K562 (cell line): ENCODE results near the gene SIRT5. TPM values are rescaled to one million over a fixed set of nuclear protein-coding genes. Genes with fewer than 3 reads are reported as not detected.

Experiments
- ARID1B ChIP-seq: fragments of 450-650 bp; IDR thresholded peaks from 2 replicates; pipeline ENCODE4 v1.6.1; 2016; ENCODE audit warnings: antibody characterized with exemption, mild to moderate bottlenecking, inconsistent platforms
- GATAD2B ChIP-seq: fragments of 450-650 bp; IDR thresholded peaks from 2 replicates; pipeline ENCODE4 v1.6.1; 2017; ENCODE audit warnings: mild to moderate bottlenecking, borderline replicate concordance
- HNRNPLL ChIP-seq: fragments of 200-400 bp; formaldehyde crosslinking; IDR thresholded peaks from 2 replicates; pipeline ENCODE4 v1.6.1; 2017; ENCODE audit warnings: low read length, low read depth, mild to moderate bottlenecking; ENCODE audit not compliant: poor library complexity, severe bottlenecking
- KLF16 ChIP-seq: IDR thresholded peaks from 2 replicates; pipeline ENCODE4 v1.6.1; 2016; ENCODE audit warnings: antibody characterized with exemption
- LCOR ChIP-seq: sonication (generic); formaldehyde crosslinking; IDR thresholded peaks from 2 replicates; pipeline ENCODE4 v1.8.0; 2022; ENCODE audit warnings: mild to moderate bottlenecking, missing genetic modification reagents
- NFYB ChIP-seq: IDR thresholded peaks from 2 replicates; pipeline ENCODE4 v1.6.1; 2011; ENCODE audit warnings: mild to moderate bottlenecking, moderate library complexity; ENCODE audit not compliant: insufficient read length; ENCODE audit errors: extremely low read depth
- POLR2AphosphoS5 ChIP-seq: IDR thresholded peaks from 2 replicates; pipeline ENCODE4 v1.6.1; 2011; ENCODE audit warnings: mild to moderate bottlenecking, low read depth, low read length, moderate library complexity; ENCODE audit not compliant: control insufficient read depth, insufficient read depth
- SMARCB1 ChIP-seq: IDR thresholded peaks from 2 replicates; pipeline ENCODE4 v1.6.1; 2011; ENCODE audit warnings: improper control_type of control experiment, low read depth; ENCODE audit not compliant: insufficient read length
- ZNF212 ChIP-seq: fragments of 450-650 bp; formaldehyde crosslinking; IDR thresholded peaks from 2 replicates; pipeline ENCODE4 v1.4.0; 2020; ENCODE audit warnings: mild to moderate bottlenecking
- ZNF766 ChIP-seq: fragments of 200-800 bp; sonication (Bioruptor generic); conservative IDR thresholded peaks from 2 replicates; pipeline ENCODE4 v1.6.1; 2016; ENCODE audit warnings: missing genetic modification characterization, missing compliant biosample characterization
- polyA plus RNA-seq, 8 experiments: library from polyadenylated mRNA; depleted of rRNA in 4 of 8; stranded (reverse) in 5 of 8; unstranded in 3 of 8; fragments of >200 nt; fragmentation: Nextera tagmentation in 2 of 8; fragmentation: Illumina TruSeq in 1 of 8; extraction: Ambion mirVana in 2 of 8; extraction: Trizol in 1 of 8; gene quantifications; 2 replicates each; pipeline versions ENCODE4 v1.2.1 to v1.2.3, GENCODE V29; 2011 to 2014; ENCODE audit warnings: inconsistent platforms in 1 of 8, missing spikeins in 1 of 8
- total RNA-seq, 7 experiments: library from RNA; depleted of rRNA in 6 of 7; stranded (reverse); fragments of >200 nt in 6 of 7; fragmentation: Illumina TruSeq in 2 of 7; extraction: Trizol in 2 of 7; gene quantifications; 2 replicates each; pipeline versions ENCODE4 v1.2.1 to v1.2.3, GENCODE V29; 2011 to 2021; ENCODE audit warnings: low replicate concordance in 1 of 7
- TF ChIP-seq, protein P1 (sequence below): sonication (generic); formaldehyde crosslinking; IDR thresholded peaks from 2 replicates; pipeline ENCODE4 v1.8.1; 2022; ENCODE audit warnings: missing genetic modification reagents
- TF ChIP-seq, protein P2 (sequence below): sonication (generic); formaldehyde crosslinking; IDR thresholded peaks from 2 replicates; pipeline ENCODE4 v1.8.0; 2022; ENCODE audit warnings: mild to moderate bottlenecking, low read depth, missing genetic modification reagents
- TF ChIP-seq, protein P3 (sequence below): fragments of 450-650 bp; IDR thresholded peaks from 2 replicates; pipeline ENCODE4 v1.6.1; 2016; ENCODE audit warnings: mild to moderate bottlenecking
- TF ChIP-seq, protein P4 (sequence below), 2 experiments: fragments of 450-650 bp; IDR thresholded peaks; 2 replicates each; pipeline ENCODE4 v1.6.1; 2016
- TF ChIP-seq, protein P5 (sequence below), 2 experiments: fragments of 450-650 bp; IDR thresholded peaks; 2 replicates each; pipeline ENCODE4 v1.6.1; 2018; ENCODE audit warnings: mild to moderate bottlenecking in 2 of 2, low read depth in 1 of 2; ENCODE audit not compliant: partially characterized antibody in 2 of 2

The SIRT5 gene
- total and polyA plus RNA-seq, 9 of the 15 experiments (the other 6 are each of a cell fraction or from before 2014, with no cell fraction given), result 2.1 to 15.7 (median 11.4) TPM

DNA sequence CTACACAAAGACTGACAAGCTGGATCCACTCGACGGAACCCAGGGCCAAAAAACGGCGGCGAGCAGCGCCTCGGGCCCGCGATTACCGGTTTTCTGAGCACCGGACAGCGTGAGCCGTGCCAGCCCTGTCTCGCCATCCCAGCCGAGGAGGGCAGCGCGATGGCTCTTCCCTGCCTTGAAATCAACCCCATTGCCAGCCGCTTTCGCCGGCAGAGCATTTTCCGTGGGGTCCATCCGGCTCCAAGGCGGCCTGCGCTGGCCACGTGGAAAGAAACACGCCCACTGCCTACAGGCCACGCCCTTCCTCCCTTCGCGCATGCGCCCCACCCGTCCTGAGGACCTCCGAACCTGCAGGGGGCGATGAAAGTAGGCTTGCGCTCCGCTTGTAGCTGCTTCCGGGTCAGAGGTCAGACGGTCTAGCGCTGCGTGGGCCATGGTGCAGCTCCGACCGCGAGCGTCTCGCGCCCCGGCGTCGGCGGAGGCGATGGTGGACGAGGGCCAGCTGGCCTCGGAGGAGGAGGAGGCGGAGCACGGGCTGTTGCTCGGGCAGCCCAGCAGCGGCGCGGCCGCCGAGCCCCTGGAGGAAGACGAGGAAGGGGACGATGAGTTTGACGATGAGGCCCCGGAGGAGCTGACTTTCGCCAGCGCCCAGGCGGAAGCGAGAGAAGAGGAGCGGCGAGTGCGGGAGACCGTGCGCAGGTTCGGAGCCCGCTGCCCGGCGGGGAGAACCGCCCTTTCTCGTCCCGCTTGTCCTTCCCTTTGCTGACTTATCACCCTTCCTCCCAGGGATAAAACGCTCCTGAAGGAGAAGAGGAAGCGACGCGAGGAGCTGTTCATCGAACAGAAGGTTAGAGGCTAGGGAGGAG lies 40.8 kb downstream of the SIRT5 start, which contains the start of gene NOL7 (continued):
- TF ChIP-seq, protein P1, sequence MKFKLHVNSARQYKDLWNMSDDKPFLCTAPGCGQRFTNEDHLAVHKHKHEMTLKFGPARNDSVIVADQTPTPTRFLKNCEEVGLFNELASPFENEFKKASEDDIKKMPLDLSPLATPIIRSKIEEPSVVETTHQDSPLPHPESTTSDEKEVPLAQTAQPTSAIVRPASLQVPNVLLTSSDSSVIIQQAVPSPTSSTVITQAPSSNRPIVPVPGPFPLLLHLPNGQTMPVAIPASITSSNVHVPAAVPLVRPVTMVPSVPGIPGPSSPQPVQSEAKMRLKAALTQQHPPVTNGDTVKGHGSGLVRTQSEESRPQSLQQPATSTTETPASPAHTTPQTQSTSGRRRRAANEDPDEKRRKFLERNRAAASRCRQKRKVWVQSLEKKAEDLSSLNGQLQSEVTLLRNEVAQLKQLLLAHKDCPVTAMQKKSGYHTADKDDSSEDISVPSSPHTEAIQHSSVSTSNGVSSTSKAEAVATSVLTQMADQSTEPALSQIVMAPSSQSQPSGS (CRISPR knock-in tag), result no peak
- TF ChIP-seq POLR2AphosphoS5 (peak; percentile 94), GATAD2B (peak; percentile 45; the same call in 1 of the 2 replicates), LCOR (peak; percentile 86), NFYB (no peak), ZNF212 (no peak), KLF16 (no peak), SMARCB1 (no peak), ARID1B (no peak), HNRNPLL (peak; percentile 80), ZNF766 (CRISPR knock-in tag) (peak; percentile 80; the same call in 1 of the 2 replicates)
- TF ChIP-seq, protein P2, sequence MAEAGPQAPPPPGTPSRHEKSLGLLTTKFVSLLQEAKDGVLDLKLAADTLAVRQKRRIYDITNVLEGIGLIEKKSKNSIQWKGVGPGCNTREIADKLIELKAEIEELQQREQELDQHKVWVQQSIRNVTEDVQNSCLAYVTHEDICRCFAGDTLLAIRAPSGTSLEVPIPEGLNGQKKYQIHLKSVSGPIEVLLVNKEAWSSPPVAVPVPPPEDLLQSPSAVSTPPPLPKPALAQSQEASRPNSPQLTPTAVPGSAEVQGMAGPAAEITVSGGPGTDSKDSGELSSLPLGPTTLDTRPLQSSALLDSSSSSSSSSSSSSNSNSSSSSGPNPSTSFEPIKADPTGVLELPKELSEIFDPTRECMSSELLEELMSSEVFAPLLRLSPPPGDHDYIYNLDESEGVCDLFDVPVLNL (CRISPR knock-in tag), result peak; percentile 75
- TF ChIP-seq, protein P3, sequence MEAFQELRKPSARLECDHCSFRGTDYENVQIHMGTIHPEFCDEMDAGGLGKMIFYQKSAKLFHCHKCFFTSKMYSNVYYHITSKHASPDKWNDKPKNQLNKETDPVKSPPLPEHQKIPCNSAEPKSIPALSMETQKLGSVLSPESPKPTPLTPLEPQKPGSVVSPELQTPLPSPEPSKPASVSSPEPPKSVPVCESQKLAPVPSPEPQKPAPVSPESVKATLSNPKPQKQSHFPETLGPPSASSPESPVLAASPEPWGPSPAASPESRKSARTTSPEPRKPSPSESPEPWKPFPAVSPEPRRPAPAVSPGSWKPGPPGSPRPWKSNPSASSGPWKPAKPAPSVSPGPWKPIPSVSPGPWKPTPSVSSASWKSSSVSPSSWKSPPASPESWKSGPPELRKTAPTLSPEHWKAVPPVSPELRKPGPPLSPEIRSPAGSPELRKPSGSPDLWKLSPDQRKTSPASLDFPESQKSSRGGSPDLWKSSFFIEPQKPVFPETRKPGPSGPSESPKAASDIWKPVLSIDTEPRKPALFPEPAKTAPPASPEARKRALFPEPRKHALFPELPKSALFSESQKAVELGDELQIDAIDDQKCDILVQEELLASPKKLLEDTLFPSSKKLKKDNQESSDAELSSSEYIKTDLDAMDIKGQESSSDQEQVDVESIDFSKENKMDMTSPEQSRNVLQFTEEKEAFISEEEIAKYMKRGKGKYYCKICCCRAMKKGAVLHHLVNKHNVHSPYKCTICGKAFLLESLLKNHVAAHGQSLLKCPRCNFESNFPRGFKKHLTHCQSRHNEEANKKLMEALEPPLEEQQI, result peak; percentile 78
- TF ChIP-seq, protein P4, sequence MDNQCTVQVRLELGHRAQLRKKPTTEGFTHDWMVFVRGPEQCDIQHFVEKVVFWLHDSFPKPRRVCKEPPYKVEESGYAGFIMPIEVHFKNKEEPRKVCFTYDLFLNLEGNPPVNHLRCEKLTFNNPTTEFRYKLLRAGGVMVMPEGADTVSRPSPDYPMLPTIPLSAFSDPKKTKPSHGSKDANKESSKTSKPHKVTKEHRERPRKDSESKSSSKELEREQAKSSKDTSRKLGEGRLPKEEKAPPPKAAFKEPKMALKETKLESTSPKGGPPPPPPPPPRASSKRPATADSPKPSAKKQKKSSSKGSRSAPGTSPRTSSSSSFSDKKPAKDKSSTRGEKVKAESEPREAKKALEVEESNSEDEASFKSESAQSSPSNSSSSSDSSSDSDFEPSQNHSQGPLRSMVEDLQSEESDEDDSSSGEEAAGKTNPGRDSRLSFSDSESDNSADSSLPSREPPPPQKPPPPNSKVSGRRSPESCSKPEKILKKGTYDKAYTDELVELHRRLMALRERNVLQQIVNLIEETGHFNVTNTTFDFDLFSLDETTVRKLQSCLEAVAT (IDR thresholded peaks at IDR 0.05), result peak; percentile 37 to 66; a peak in 2 of 4 replicates
- TF ChIP-seq, protein P5, sequence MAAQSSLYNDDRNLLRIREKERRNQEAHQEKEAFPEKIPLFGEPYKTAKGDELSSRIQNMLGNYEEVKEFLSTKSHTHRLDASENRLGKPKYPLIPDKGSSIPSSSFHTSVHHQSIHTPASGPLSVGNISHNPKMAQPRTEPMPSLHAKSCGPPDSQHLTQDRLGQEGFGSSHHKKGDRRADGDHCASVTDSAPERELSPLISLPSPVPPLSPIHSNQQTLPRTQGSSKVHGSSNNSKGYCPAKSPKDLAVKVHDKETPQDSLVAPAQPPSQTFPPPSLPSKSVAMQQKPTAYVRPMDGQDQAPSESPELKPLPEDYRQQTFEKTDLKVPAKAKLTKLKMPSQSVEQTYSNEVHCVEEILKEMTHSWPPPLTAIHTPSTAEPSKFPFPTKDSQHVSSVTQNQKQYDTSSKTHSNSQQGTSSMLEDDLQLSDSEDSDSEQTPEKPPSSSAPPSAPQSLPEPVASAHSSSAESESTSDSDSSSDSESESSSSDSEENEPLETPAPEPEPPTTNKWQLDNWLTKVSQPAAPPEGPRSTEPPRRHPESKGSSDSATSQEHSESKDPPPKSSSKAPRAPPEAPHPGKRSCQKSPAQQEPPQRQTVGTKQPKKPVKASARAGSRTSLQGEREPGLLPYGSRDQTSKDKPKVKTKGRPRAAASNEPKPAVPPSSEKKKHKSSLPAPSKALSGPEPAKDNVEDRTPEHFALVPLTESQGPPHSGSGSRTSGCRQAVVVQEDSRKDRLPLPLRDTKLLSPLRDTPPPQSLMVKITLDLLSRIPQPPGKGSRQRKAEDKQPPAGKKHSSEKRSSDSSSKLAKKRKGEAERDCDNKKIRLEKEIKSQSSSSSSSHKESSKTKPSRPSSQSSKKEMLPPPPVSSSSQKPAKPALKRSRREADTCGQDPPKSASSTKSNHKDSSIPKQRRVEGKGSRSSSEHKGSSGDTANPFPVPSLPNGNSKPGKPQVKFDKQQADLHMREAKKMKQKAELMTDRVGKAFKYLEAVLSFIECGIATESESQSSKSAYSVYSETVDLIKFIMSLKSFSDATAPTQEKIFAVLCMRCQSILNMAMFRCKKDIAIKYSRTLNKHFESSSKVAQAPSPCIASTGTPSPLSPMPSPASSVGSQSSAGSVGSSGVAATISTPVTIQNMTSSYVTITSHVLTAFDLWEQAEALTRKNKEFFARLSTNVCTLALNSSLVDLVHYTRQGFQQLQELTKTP (IDR thresholded peaks at IDR 0.05; ENCODE audit: low read depth in 1 of 2, partially characterized antibody in 2 of 2), result peak in 1 of 2 experiments; percentile 25
